GM19023 (cell line): ENCODE results near the gene ISM2.
A peak's percentile ranks its signal among the peaks of the same experiment; 100 is the strongest.
"Not testable (repeated sequence)": the region's sequence is repeated elsewhere in the genome, so short reads cannot be mapped to it uniquely, and the experiment has no call there.

ENCODE experiments used
- ATAC-seq: cut with Tn5 transposase; IDR thresholded peaks from one replicate; pipeline ENCODE4 v1.9.1; 2021; ENCODE audit warnings: mild to moderate bottlenecking, moderate library complexity; ENCODE audit not compliant: unreplicated experiment

Gene ISM2

DNA sequence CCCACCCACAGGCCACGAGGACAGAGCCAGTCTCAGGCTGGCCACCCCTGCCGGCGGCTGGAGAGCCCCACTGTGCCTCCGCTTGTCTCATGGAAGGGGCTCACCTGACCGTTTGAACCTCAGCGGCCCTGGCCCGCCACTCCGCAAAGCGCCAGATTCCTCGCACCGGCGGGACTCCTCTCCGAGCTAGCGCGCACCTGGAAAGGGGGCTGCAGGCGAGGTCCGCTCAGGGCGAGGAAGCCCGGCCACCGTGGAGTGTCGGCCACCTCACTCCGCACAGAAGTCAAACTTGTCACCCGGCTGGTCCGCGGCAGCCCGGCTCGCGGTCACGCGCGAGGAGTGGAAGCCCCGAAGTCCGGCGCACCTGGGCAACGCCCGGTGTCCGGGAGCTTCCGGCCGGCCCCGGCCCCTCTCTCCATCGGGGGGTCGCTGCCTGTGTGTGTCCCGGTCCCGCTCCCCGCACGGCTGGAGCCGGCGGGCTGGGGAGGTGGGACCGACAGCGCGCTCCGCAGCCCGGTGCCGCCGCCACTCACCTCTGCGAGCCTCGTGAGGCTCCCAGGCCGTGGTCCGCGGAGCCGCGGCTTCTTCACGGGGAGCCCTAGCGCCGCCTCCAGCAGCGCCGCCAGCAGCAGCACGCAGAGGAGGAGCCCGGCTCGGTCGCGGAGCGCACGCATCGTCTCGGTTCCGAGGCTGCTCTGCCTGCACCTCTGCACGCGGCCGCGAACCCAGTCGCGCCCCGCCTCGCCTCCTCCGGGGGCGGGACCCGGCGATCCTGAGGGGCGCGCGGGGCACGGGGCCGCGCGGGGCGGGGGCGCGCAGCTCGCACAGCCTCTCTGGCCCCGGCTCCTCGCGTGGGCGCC is at the start of gene ISM2:
Gene ISM2, minus strand, starts transcription at position 697 of the 860 bp plus-strand sequence. Its CDS starts 23 bp downstream, at position 674.
- peak; percentile 60 for ATAC-seq

- ATAC-seq = no peak
These were observed 49.0 kb upstream of the ISM2 start for GRCh38 chr14:77547512-77548180.

- not testable (repeated sequence) for ATAC-seq
These were observed 46.6 kb upstream of the ISM2 start for GRCh38 chr14:77545171-77545570.

DNA sequence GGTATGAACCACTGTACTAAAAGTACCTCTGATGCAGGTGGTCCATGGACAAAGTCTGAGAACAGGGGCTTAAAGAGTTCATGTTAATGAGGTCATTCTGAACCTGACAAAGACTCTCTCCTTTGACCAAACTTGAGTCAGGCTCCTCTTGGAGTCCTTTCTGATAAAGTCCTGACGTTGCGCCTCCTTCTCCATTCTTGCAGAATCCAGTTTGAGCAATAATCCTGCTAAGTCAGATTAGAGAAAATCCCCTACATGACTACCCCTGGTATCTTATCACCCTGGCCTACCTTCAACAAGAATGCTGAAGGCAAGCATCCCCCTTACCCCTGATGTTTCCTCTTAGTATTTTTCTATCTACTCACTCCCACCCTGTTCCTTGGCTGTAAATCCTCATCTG is 46.0 kb upstream of the ISM2 start:
- no peak for ATAC-seq

DNA sequence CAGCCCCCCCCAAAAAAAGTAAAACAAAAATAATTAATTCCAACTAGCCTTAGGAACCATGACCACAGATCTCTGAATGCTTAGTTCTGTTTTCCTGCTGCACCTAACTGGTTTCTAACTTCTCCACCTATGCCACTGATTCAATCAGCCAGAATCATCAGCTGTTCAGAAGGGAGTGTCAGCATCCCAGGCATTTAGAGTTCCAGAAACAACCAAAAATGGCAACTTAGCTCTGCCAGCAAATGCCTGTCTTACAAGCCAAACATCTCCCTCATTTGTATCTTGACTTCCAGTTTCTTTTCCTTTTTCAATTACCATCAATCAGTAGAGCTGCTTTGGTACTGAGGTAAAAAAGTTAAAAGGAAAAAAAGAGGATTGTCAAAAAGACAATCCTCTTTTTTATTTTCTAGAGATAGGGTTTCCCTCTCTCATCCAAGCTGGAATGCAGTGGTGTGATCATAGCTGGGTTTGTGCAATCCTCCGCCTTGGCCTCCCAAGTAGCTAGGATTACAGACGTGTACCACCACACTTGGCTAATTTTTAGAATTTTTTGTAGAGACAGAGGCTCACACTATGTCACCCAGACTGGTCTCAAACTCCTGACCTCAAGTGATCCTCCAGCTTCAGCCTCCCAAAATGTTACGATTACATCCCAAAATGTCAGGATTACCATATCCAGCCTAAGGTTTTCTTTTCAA is 45.2 kb upstream of the ISM2 start:
- ATAC-seq = no peak

DNA sequence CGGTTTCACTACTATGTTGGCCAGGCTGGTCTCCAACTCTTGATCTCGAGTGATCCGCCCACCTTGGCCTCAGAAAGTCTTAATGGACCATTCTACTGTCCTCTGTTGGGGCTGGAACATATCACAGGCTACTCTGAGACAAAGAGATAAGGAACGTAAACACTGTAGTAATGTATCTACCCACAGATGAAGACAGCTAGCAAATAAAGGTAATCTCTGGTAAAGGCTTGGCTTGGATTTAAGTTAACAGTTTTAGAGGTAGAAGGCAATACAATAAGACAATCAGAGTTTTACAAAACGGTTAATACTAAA is 44.6 kb upstream of the ISM2 start:
- no peak for ATAC-seq

DNA sequence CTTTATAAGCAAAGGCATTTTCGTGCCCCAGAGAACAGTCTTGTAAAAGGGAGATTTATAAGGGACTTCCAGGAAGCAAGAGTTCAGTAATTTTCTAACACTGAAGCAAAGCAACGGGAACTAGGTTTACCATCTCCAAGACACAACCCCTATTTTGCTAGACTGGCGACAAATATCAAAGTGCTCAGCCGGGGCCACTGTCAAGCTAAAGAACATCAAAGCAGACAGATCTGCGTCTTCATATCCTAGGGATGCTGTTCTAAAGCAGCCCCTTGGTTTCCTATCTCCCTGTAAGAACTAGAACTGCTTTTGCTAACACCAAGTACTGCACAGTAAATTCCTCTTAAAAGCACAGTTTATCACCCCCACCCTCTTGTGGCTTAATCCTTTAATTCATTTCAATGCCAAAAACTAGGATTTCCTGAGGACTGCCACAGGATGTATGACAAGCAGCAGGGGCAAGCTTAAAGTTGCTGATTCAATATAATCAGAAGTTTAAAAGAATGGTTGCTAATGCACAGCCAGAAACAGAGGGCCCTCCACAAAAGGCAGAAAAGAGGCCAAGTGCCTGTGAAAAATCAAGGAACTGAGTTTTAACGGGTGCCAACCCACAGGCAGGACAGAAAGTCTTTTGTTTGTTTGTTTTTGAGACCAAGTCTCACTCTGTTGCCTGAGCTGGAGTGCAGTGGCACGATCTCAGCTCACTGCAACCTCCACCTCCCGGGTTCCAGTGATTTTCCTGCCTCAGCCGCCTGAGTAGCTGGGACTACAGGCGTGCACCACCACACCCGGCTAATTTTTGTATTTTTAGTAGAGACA is 44.0 kb upstream of the ISM2 start:
- ATAC-seq = no peak

GRCh38 chr14:77541905-77542304 is 43.3 kb upstream of the ISM2 start:
- ATAC-seq = no peak

GRCh38 chr14:77536951-77537350 is 38.3 kb upstream of the ISM2 start:
- not testable (repeated sequence) for ATAC-seq

- no peak for ATAC-seq
These were observed 32.5 kb upstream of the ISM2 start for GRCh38 chr14:77531071-77531470.

DNA sequence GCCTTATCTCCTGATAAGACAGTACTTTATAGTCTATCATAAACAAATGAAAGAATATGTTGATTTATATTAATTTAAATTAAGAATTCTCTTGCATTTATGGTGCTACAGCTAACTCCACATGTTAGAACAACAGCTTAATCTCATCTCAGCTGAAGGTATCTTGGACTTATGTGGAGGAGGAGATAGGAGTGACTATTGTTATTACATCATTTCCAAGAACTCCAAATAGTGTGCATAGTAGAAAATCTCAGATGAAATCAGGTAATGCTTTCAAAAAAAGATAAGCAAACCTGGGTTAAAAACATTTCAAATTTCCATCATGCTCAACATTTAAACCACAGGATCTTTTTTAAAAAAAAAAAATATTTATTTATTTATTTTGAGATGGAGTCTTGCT is 31.3 kb upstream of the ISM2 start:
- ATAC-seq = no peak

- ATAC-seq = no peak
These were observed 30.6 kb upstream of the ISM2 start for GRCh38 chr14:77529213-77529612.

GRCh38 chr14:77528701-77529100 is 30.1 kb upstream of the ISM2 start:
- ATAC-seq = not testable (repeated sequence)

- ATAC-seq = no peak
These were observed 27.6 kb upstream of the ISM2 start for GRCh38 chr14:77526266-77526665.

- no peak for ATAC-seq
These were observed 25.9 kb upstream of the ISM2 start for GRCh38 chr14:77524536-77524935.

GRCh38 chr14:77523109-77523508 is 24.5 kb upstream of the ISM2 start:
- no peak for ATAC-seq

DNA sequence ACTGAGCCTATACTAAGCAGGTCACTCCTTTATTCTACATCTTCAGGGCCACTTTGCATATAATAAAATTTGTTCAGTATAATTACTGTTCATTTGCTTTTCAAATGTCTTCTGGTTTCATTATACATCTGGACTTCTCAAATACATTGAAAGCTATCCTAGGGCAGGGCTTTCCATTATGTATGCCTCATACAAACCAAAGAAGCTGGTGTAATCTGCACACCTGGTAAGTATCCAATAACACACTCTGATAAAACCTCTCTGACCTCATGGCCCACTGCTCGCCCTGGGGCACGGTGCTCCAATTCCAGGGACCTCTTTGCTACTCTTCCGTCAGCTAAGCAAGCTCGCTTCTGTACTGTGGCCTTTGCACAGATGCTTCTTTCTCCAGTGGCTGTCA is 21.9 kb upstream of the ISM2 start:
- ATAC-seq = no peak

DNA sequence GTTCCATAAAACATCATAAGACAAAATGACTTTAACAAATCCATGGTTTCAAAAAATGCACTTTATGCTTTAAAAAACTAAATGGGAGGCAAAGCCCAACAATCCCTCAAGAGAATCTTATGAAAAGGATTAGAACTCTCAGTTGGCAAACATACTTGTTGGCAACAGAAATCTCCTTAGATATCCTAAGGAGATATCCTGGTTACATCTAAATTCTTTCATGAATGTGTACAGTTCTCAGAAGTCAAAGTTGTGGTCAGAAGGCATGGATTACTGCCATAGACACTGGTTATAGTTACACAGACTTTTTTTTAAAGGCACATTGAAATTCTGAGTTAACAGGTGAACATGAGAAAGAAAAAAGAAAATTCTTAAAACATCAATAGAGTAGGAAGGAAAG is 17.5 kb upstream of the ISM2 start:
- ATAC-seq = no peak

DNA sequence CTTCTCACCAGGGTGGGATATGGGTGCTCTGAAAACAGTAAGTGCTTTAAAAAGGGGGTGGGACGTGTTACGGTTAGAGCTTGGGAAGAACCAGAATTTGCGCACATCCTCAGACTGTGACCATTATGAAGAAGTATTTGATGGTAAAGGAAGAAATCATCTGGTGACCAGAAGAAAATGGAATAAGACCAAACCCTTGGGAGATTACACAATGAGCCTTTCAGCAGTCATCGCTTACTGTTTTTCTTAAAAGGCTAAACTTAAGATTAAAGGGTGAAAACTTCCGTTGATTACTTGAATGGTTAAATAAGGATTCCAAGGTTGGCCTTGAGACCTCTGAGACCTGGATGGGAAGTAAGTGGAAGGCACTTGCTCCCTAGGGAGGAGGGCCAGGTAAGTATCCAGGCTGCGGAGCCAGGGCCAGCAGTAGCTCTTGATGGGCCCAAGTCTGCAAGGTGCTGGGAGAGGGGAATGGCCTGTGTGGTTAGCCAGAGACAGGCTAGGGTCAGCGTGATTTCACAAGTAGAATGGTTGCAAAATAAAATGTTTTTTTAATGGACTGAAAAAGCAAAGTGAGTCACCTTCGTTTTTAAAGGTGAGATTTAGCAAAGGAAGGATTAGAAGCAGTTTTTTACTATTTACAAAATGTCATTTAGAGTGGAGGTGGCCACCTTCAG is 13.0 kb upstream of the ISM2 start:
- no peak for ATAC-seq

- no peak for ATAC-seq
These were observed 10.8 kb upstream of the ISM2 start for GRCh38 chr14:77509366-77509765.
